NCI-H2196 treated with DMSO at 0.1 percent for 48 hours (cell line): ENCODE data around the gene SECTM1.
"Not testable (repeated sequence)": the region's sequence is repeated elsewhere in the genome, so short reads cannot be mapped to it uniquely, and the experiment has no call there.

Source experiments
- DNase-seq: peaks from one replicate; lab custom pipeline; 2025; ENCODE audit not compliant: unreplicated experiment; lab: John Stamatoyannopoulos, UW

SECTM1 gene

GRCh38 chr17:82370471-82371332 lies 37.1 kb upstream of the SECTM1 start:
- no peak for DNase-seq

- DNase-seq, result no peak
Measured at GRCh38 chr17:82369211-82369610, 35.6 kb upstream of the SECTM1 start.

GRCh38 chr17:82367724-82368524 lies 34.4 kb upstream of the SECTM1 start:
- DNase-seq, result peak; percentile 100

- no peak for DNase-seq
Measured at GRCh38 chr17:82366749-82367148, 33.2 kb upstream of the SECTM1 start.

GRCh38 chr17:82365606-82366295 lies 32.2 kb upstream of the SECTM1 start:
- DNase-seq, result no peak

GRCh38 chr17:82361885-82362633 lies 28.5 kb upstream of the SECTM1 start:
- DNase-seq, result no peak

- not testable (repeated sequence) for DNase-seq
Measured at GRCh38 chr17:82359451-82360074, 26.0 kb upstream of the SECTM1 start.

GRCh38 chr17:82358465-82359350 lies 25.1 kb upstream of the SECTM1 start, which contains the start of gene TEX19:
TSS of gene TEX19 (plus strand) at chr17:82359247. CDS start at chr17:82362151, 2,904 bp downstream.
- DNase-seq, result no peak

GRCh38 chr17:82357394-82357793 lies 23.8 kb upstream of the SECTM1 start:
- no peak for DNase-seq

- DNase-seq, result peak; percentile 76
Measured at GRCh38 chr17:82356845-82357355, 23.3 kb upstream of the SECTM1 start.

GRCh38 chr17:82355770-82356427 lies 22.3 kb upstream of the SECTM1 start:
- no peak for DNase-seq

GRCh38 chr17:82354804-82355308 lies 21.3 kb upstream of the SECTM1 start:
- DNase-seq, result no peak

- DNase-seq, result peak; percentile 41
Measured at GRCh38 chr17:82353484-82353883, 19.9 kb upstream of the SECTM1 start.

- peak; percentile 95 for DNase-seq
Measured at GRCh38 chr17:82351713-82352488, 18.3 kb upstream of the SECTM1 start.

GRCh38 chr17:82351254-82351712 lies 17.7 kb upstream of the SECTM1 start:
- DNase-seq, result no peak

- DNase-seq, result no peak
Measured at GRCh38 chr17:82350182-82351030, 16.8 kb upstream of the SECTM1 start.
